CD14-positive monocyte (primary cell): ENCODE data around the gene TSPAN3. TPM values are rescaled to one million over a fixed set of nuclear protein-coding genes. Genes with fewer than 3 reads are reported as not detected.

ENCODE experiments used
- polyA plus RNA-seq, 3 donors: library from polyadenylated mRNA; depleted of rRNA in 1 of 3; unstranded in 2 of 3; stranded (reverse) in 1 of 3; fragments of 300-500 nt in 2 of 3; fragments of >200 nt in 1 of 3; fragmentation: Illumina TruSeq in 2 of 3; gene quantifications; 1 replicate in 2 of 3; 2 replicates in 1 of 3; pipeline ENCODE4 v1.2.3, GENCODE V29; 2012 to 2021

The TSPAN3 gene
- polyA plus RNA-seq, 3 donors: 26.0 to 68.0 (median 53.2) TPM

Other genes with a start within 250 kb of the TSPAN3 start
- gene SCAPER, start 165.8 kb downstream of the TSPAN3 start, polyA plus RNA-seq: 1 to 10 TPM; 2.5 to 5.4 (median 4.2) TPM
- 10 to 100 TPM in 2 of 3 donors, 1 to 10 TPM in 1; 7.1 to 16.4 (median 13.2) TPM for gene RCN2, start 139.4 kb downstream of the TSPAN3 start, polyA plus RNA-seq
- gene PSTPIP1, start 76.0 kb downstream of the TSPAN3 start, polyA plus RNA-seq: 100 to 1,000 TPM in 1 of 3 donors, 10 to 100 TPM in 2; 85.9 to 183 (median 86.8) TPM